Measurements from ENCODE around the gene CCDC110. TPM values are rescaled to one million over a fixed set of nuclear protein-coding genes. Genes with fewer than 3 reads are reported as not detected.

The CCDC110 gene
- total and polyA plus RNA-seq, 8 donors, result 1.3 to 3.5 (median 2.8) TPM

DNA sequence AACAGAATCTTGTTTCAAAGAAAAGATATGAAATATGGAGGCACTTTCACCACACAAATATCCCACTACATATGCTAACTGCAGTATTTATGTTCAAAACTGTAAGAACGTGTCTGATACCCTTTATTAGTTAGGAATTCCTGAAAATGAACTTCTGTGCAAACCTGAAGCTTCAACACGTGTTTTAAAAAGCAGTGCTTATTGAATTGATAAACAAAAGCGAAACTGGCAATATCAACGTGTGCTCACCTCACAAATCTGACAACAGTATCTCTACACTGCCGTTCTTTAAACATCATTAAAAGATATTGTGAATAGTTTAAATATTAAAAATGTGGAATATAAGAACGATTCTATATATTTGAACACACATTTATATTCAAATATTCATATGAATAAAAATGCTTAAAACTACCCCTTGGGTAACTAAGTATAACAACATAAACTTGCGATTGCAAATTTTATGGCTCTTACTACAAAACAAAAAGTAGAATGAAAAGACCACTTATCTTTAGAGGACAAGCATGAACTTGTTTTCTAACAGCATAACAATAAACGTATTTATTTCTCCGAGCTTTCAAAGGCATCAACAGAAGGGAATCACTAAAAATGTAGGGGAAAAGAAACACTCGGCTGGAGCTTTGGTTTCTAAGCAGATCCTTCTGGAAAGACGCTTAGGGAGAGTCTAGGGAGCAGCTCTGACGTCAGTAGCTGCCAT lies 76.1 kb downstream of the CCDC110 start, which contains the start of gene LRP2BP:
TSS of gene LRP2BP (minus strand) at position 687 of the 718 bp plus-strand sequence. CDS start 17,738 bp downstream, outside the sequence.
- intact Hi-C loops (cut with DNase I), result loop anchor here in 1 of 2 donors (10.0 kb wide), 1 partner anchor 181 kb away; no protein-coding TSS in a partner anchor
- Histone ChIP-seq H3K27ac (peak within 1 kb of the TSS; percentile 98 to 100), H3K36me3 (peaks cover 0 to 13% of the 10 kb centered on the region in 2 donors), H3K27me3 (no peaks in the 10 kb centered on the region), H3K9me3 (no peaks in the 10 kb centered on the region), H3K4me3 (peak within 1 kb of the TSS; percentile 89 to 92), H3K4me1 (peaks cover 7 to 37% of the 10 kb centered on the region in 2 donors)
- TF ChIP-seq, protein P1, sequence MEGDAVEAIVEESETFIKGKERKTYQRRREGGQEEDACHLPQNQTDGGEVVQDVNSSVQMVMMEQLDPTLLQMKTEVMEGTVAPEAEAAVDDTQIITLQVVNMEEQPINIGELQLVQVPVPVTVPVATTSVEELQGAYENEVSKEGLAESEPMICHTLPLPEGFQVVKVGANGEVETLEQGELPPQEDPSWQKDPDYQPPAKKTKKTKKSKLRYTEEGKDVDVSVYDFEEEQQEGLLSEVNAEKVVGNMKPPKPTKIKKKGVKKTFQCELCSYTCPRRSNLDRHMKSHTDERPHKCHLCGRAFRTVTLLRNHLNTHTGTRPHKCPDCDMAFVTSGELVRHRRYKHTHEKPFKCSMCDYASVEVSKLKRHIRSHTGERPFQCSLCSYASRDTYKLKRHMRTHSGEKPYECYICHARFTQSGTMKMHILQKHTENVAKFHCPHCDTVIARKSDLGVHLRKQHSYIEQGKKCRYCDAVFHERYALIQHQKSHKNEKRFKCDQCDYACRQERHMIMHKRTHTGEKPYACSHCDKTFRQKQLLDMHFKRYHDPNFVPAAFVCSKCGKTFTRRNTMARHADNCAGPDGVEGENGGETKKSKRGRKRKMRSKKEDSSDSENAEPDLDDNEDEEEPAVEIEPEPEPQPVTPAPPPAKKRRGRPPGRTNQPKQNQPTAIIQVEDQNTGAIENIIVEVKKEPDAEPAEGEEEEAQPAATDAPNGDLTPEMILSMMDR (IDR thresholded peaks at IDR 0.05), result no peak
- DNase-seq, result peak in 2 of 4 donors; percentile 22 to 36
- ATAC-seq, result no peak

Other genes starting within 250 kb of the CCDC110 start
- under 1 TPM; 0.47 to 0.79 TPM for gene LRP2BP, start 75.8 kb downstream of the CCDC110 start, total RNA-seq
- gene LRP2BP, start 75.8 kb downstream of the CCDC110 start, polyA plus RNA-seq (ENCODE audit: insufficient read length in 6 of 6), result 1 to 10 TPM; 3.7 to 6.4 (median 6.2) TPM
- gene ANKRD37, start 74.9 kb downstream of the CCDC110 start, total RNA-seq, result 1 to 10 TPM; 5.2 to 8.2 TPM
- 10 to 100 TPM; 11.3 to 25.3 (median 16.3) TPM for gene ANKRD37, start 74.9 kb downstream of the CCDC110 start, polyA plus RNA-seq (ENCODE audit: insufficient read length in 6 of 6)
- 10 to 100 TPM; 20.1 to 28.4 TPM for gene UFSP2, start 45.8 kb downstream of the CCDC110 start, total RNA-seq
- 10 to 100 TPM; 74.2 to 86.5 (median 77.7) TPM for gene UFSP2, start 45.8 kb downstream of the CCDC110 start, polyA plus RNA-seq (ENCODE audit: insufficient read length in 6 of 6)
- gene PDLIM3, start 63.8 kb upstream of the CCDC110 start, total RNA-seq, result 10 to 100 TPM; 33.6 to 43.1 TPM
- 10 to 100 TPM; 12.9 to 17.8 (median 14.2) TPM for gene PDLIM3, start 63.8 kb upstream of the CCDC110 start, polyA plus RNA-seq (ENCODE audit: insufficient read length in 6 of 6)

Data from left lung (tissue), 10 donors.